Common myeloid progenitor, CD34-positive (primary cell): ENCODE results near the gene SLC37A2.

Experiments used
- CTCF ChIA-PET: fragments of 350-600 bp; sonication (Branson Sonifier 250); formaldehyde crosslinking; loops from one replicate; lab custom pipeline; 2021; ENCODE audit warnings: antibody characterized with exemption; lab: Charles Lee
- POLR2A ChIA-PET: fragments of 350-600 bp; sonication (Branson Sonifier 250); formaldehyde crosslinking; loops from one replicate; lab custom pipeline; 2021; ENCODE audit warnings: antibody characterized with exemption; lab: Charles Lee
- DNase-seq, 3 donors: peaks; one replicate each; pipeline versions ENCODE4 v3.0.0 to v3.0.0-alpha.2; 2013
- H3K27ac ChIP-seq, 2 experiments: 1 replicate in 1 of 2; 2 replicates in 1 of 2; pipeline ENCODE4 v1.7.0; 2013; ENCODE audit warnings: inconsistent platforms in 2 of 2, low read length in 2 of 2, mild to moderate bottlenecking in 2 of 2, low read depth in 1 of 2, moderate library complexity in 1 of 2; ENCODE audit not compliant: severe bottlenecking in 2 of 2, insufficient read depth in 1 of 2, poor library complexity in 1 of 2
- H3K27me3 ChIP-seq, 5 experiments: replicated peaks in 2 of 5; 1 replicate in 3 of 5; 2 replicates in 2 of 5; pipeline versions ENCODE4 v1.6.1 to v1.7.0; 2013; ENCODE audit warnings: low read length in 4 of 5, mild to moderate bottlenecking in 2 of 5, moderate library complexity in 2 of 5, inconsistent platforms in 1 of 5; ENCODE audit not compliant: insufficient read depth in 5 of 5, control insufficient read depth in 4 of 5
- H3K36me3 ChIP-seq, 4 experiments: 1 replicate in 2 of 4; 2 replicates in 2 of 4; pipeline versions ENCODE4 v1.6.1 to v1.7.0; 2013; ENCODE audit warnings: low read length in 3 of 4, control low read depth in 1 of 4, mild to moderate bottlenecking in 1 of 4; ENCODE audit not compliant: control insufficient read depth in 4 of 4, insufficient read depth in 4 of 4
- H3K4me1 ChIP-seq, 4 experiments: 1 replicate in 3 of 4; 2 replicates in 1 of 4; pipeline versions ENCODE4 v1.6.1 to v1.7.1; 2013; ENCODE audit warnings: low read length in 3 of 4, mild to moderate bottlenecking in 3 of 4, control low read depth in 1 of 4, inconsistent platforms in 1 of 4, moderate library complexity in 1 of 4; ENCODE audit not compliant: control insufficient read depth in 4 of 4, insufficient read depth in 4 of 4; ENCODE audit errors: control extremely low read depth in 1 of 4
- H3K4me3 ChIP-seq, 7 experiments: 1 replicate in 4 of 7; 2 replicates in 3 of 7; pipeline versions ENCODE4 v1.5.1 to v1.7.0; 2013; ENCODE audit warnings: mild to moderate bottlenecking in 7 of 7, low read length in 6 of 7, moderate library complexity in 6 of 7, inconsistent platforms in 2 of 7, low read depth in 2 of 7, control low read depth in 1 of 7; ENCODE audit not compliant: insufficient read depth in 4 of 7, control insufficient read depth in 1 of 7; ENCODE audit errors: extremely low read depth in 1 of 7
- H3K9me3 ChIP-seq, 5 experiments: 1 replicate in 4 of 5; 2 replicates in 1 of 5; pipeline versions ENCODE4 v1.6.1 to v1.7.1; 2013; ENCODE audit warnings: low read length in 4 of 5, mild to moderate bottlenecking in 2 of 5, inconsistent platforms in 1 of 5, low read depth in 1 of 5, moderate library complexity in 1 of 5; ENCODE audit not compliant: control insufficient read depth in 4 of 5, insufficient read depth in 2 of 5; ENCODE audit errors: control extremely low read depth in 1 of 5
- WGBS: methylation state at CpG from one replicate; pipeline ENCODE4 v1.1.5; 2013; ENCODE audit not compliant: insufficient coverage; 5-methylcytosine and 5-hydroxymethylcytosine counted together

The SLC37A2 gene

DNA sequence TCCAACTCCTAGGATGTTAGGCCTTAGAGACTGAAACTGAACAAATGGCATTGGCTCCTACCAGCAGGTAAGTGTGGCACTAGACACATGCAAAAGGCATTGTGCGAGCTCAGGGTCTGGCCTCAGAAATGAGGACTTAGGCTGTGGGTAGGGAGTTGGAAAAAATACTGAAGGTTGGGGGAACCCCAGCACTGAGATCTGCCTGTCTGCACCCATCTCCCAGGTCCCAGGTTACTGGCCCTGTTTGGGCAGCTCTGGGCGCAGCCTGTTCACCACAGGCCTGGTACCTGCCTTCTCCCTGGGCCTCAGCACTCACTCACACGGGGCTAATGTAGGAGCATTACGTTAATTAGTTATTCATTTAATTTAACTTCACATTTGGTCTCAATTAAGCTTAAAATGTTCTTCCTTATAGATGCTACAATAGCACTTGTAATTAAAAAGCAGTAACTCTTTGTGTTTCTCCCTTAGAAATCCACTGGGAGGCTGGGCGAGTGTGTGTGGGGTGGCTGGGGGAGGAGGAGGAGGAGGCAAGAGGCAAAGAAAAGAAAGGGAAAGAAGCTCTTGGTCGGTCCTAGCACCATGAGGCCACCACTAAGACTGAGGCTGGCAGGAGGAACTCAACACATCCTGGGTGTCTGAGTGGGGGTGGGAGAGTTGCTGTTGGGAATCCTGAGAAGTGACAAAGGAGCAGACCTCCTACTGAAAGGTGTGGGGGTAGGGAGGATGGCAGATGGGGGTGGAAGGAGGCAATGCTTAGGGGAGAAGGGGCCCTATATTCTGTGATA, 29.0 kb downstream of the SLC37A2 start:
- ChIA-PET CTCF (interaction anchor here (1.0 to 5.6 kb wide), 17 partner anchors 9 to 262 kb away, joined by 3 to 80 read pairs (median 6); partner anchors contain the start of genes CCDC15 and TMEM218), POLR2A (no interaction called here)
- Histone ChIP-seq H3K4me3 (no peak overlapping the region), H3K27me3 (no peaks in the 10 kb centered on the region), H3K27ac (no peak overlapping the region), H3K9me3 (no peaks in the 10 kb centered on the region), H3K4me1 (peaks cover 0 to 3% (median 0%) of the 10 kb centered on the region in 4 experiments), H3K36me3 (peaks cover 0 to 10% (median 7%) of the 10 kb centered on the region in 4 experiments)
- WGBS, result 97% methylated on average over 2 of the region's 6 CpGs
- DNase-seq, result no peak

GRCh38 chr11:125092669-125093068, 29.6 kb downstream of the SLC37A2 start:
- no peak overlapping the region for H3K27ac ChIP-seq
- H3K4me3 ChIP-seq, result no peak overlapping the region
- ChIA-PET CTCF (interaction anchor here (0.6 to 5.6 kb wide), 6 partner anchors 32 to 273 kb away, joined by 3 to 80 read pairs (median 8); partner anchors contain the start of gene CCDC15), POLR2A (no interaction called here)
- no peak for DNase-seq
- H3K27me3 ChIP-seq, result no peaks in the 10 kb centered on the region
- WGBS, result 95% methylated on average over 4 of the region's 6 CpGs
- H3K4me1 ChIP-seq, result peaks cover 0 to 3% (median 0%) of the 10 kb centered on the region in 4 experiments
- H3K36me3 ChIP-seq, result peaks cover 3 to 14% (median 10%) of the 10 kb centered on the region in 4 experiments
- no peaks in the 10 kb centered on the region for H3K9me3 ChIP-seq

GRCh38 chr11:125093502-125093901, 30.4 kb downstream of the SLC37A2 start:
- H3K9me3 ChIP-seq, result no peaks in the 10 kb centered on the region
- peaks cover 0 to 3% (median 0%) of the 10 kb centered on the region in 4 experiments for H3K4me1 ChIP-seq
- WGBS, result 100% methylated on average over 4 of the region's 4 CpGs
- peaks cover 3 to 15% (median 11%) of the 10 kb centered on the region in 4 experiments for H3K36me3 ChIP-seq
- ChIA-PET CTCF (interaction anchor here (0.6 to 1.1 kb wide), 3 partner anchors 11 to 272 kb away, joined by 3 to 4 read pairs (median 3); no protein-coding TSS in a partner anchor), POLR2A (no interaction called here)
- DNase-seq, result no peak
- H3K27me3 ChIP-seq, result no peaks in the 10 kb centered on the region
- H3K4me3 ChIP-seq, result no peak overlapping the region
- no peak overlapping the region for H3K27ac ChIP-seq

DNA sequence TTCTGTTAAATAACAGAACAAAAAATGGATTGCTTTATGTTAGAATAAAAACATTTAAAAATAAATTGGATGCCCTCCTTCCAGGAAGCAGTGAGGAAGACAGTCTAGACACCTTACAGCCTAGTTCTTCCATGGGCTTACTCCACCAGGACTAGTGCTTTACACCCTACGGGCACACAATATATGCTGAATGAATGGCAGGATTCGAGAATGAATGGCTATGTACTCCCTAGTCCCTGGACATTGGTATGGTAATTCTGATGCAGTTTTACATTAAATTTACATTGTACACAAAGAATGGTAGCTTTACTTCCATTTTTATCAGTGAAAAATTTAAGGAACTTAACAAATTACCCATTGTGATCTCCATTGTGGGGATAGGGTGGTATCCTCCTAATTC, 31.6 kb downstream of the SLC37A2 start:
- Histone ChIP-seq H3K36me3 (peaks cover 8 to 19% (median 11%) of the 10 kb centered on the region in 4 experiments), H3K4me1 (peaks cover 0 to 3% (median 0%) of the 10 kb centered on the region in 4 experiments), H3K4me3 (no peak overlapping the region), H3K9me3 (no peaks in the 10 kb centered on the region), H3K27me3 (no peaks in the 10 kb centered on the region), H3K27ac (no peak overlapping the region)
- ChIA-PET POLR2A (no interaction called here), CTCF (no interaction called here)
- no CpG with 5 or more reads among the region's 2 CpGs for WGBS
- no peak for DNase-seq

DNA sequence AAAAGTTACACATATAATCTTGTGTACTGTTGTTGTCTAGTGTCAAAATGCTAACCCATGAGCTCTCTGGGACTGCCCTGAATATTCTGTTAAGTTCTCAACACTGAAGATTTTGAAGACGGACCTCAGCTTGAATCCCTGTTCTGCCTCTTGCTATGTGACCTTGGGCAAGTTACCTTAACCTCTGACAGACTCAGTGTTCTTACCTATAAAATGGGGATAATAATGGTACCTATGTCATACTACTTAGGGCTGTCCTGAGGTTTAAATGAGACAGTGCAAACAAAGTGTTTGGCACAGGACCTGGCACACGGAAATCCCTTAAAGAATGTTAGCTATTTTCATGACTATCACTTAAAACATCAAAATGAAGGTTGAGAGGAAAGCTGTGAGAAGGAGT, 37.0 kb downstream of the SLC37A2 start:
- Histone ChIP-seq H3K4me1 (no peaks in the 10 kb centered on the region), H3K36me3 (peaks cover 12 to 44% (median 18%) of the 10 kb centered on the region in 4 experiments), H3K4me3 (no peak overlapping the region), H3K27ac (no peak overlapping the region), H3K27me3 (no peaks in the 10 kb centered on the region), H3K9me3 (no peaks in the 10 kb centered on the region)
- POLR2A ChIA-PET, result no interaction called here
- 88% methylated on average over 1 of the region's 2 CpGs for WGBS
- DNase-seq, result no peak
- CTCF ChIA-PET, result interaction anchor here (1.1 to 2.2 kb wide), 3 partner anchors 9 to 11 kb away, joined by 3 to 8 read pairs (median 5); partner anchors contain the start of gene TMEM218

DNA sequence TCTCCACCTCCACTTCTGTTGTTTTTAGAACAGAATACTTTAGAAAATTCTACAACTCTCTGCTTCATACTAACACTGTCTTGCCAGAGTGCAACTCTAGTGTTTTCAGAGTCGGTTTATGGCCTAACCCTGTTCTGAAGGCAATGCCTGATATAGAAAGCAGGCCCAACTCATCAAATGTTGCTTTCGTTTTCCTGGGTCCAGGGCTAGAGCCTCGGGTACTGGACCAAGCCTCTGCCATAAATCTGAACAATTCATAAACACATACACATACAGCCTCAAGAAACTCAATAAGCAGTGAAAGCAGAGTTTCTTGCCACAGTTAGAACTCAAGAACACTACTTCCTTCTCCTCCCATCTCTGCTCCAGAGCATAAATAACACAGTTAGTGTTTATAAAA, 38.5 kb downstream of the SLC37A2 start:
- POLR2A ChIA-PET, result no interaction called here

GRCh38 chr11:125102025-125102424, 38.9 kb downstream of the SLC37A2 start:
- no peak overlapping the region for H3K27ac ChIP-seq
- H3K4me3 ChIP-seq, result no peak overlapping the region
- no peaks in the 10 kb centered on the region for H3K4me1 ChIP-seq
- 92% methylated on average over 10 of the region's 19 CpGs for WGBS
- no peaks in the 10 kb centered on the region for H3K9me3 ChIP-seq
- H3K36me3 ChIP-seq, result peaks cover 8 to 35% (median 16%) of the 10 kb centered on the region in 4 experiments
- DNase-seq, result no peak
- CTCF ChIA-PET, result no interaction called here
- POLR2A ChIA-PET, result no interaction called here
- H3K27me3 ChIP-seq, result no peaks in the 10 kb centered on the region

More for the DNA sequence above, 38.5 kb downstream of the SLC37A2 start:
- Histone ChIP-seq H3K4me3 (no peak overlapping the region), H3K9me3 (no peaks in the 10 kb centered on the region), H3K4me1 (no peaks in the 10 kb centered on the region), H3K36me3 (peaks cover 8 to 36% (median 17%) of the 10 kb centered on the region in 4 experiments), H3K27ac (no peak overlapping the region), H3K27me3 (no peaks in the 10 kb centered on the region)
- no peak for DNase-seq
- 96% methylated on average over 3 of the region's 3 CpGs for WGBS
- CTCF ChIA-PET, result interaction anchor here (1.5 to 2.2 kb wide), 2 partner anchors 10 to 11 kb away, joined by 5 to 8 read pairs; partner anchors contain the start of gene TMEM218
